22Rv1 (cell line): Measurements from ENCODE around the gene TOMM70.
"Not testable (repeated sequence)": the region's sequence is repeated elsewhere in the genome, so short reads cannot be mapped to it uniquely, and the experiment has no call there.

Experiments used
- CTCF ChIP-seq: fragments of 450-650 bp; IDR thresholded peaks from 2 replicates; pipeline ENCODE4 v1.5.1; 2017; ENCODE audit warnings: mild to moderate bottlenecking
- ZFX ChIP-seq: fragments of 450-650 bp; IDR thresholded peaks from 2 replicates; pipeline ENCODE4 v1.6.1; 2017; ENCODE audit warnings: antibody characterized with exemption, borderline replicate concordance

- TF ChIP-seq CTCF, ZFX: not testable (repeated sequence)
Measured at GRCh38 chr3:100351770-100352169, 49.1 kb downstream of the TOMM70 start.
